Measurements from ENCODE around the gene GOLGA6L2.
"Not testable (repeated sequence)": the region's sequence is repeated elsewhere in the genome, so short reads cannot be mapped to it uniquely, and the experiment has no call there.

The GOLGA6L2 gene

DNA sequence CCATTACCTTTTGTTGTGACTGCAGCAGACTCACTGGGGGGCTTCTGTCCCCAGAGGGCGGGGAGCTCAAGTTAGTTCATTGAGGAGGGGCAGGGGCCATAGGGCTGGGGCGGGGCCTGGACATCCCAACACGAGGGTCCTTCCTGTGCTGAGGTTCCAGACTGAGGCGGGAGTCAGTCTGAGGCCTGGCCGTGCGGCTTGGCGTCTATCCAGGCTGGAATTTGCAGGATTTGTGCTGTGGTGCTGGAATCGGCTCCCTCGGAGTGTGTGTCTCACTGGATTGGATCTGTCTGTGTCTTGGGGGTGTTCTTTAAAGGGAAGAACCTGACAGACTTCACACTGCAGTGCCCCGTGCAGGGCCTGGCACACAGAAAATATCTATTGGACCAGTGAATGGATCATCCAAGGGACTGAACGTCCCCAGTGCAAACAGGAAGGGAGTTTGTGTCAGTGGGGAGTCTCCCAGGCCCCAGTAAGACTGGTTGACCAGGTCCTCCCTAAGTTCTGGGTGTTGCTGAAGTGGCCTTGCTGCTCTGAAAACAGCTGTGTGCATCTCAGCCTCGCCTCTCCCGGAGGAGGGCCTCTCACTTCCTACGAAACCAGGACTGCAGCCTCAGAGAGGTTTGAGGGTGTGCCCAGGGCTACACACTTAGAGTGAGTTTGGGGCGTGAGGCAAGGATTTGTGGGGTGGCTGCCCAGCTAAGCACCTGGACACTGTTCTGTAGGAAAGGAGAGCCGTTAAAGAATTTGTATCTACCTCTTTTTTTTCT is 26.1 kb downstream of the GOLGA6L2 start:
- Histone ChIP-seq H4K20me1 (ENCODE audit: insufficient read depth, low read length) (no peaks in the 10 kb centered on the region), H3K4me2 (ENCODE audit: low read length) (no peak overlapping the region), H3K9me3 (ENCODE audit: insufficient read depth, low read length) (no peaks in the 10 kb centered on the region), H3K27ac (ENCODE audit: low read length) (no peak overlapping the region), H2AFZ (ENCODE audit: low read depth, low read length) (no peak overlapping the region), H3K36me3 (replicated peaks; ENCODE audit: low read depth, low read length) (no peaks in the 10 kb centered on the region), H3K4me3 (ENCODE audit: low read length) (no peak overlapping the region), H3K4me1 (ENCODE audit: low read length) (peaks cover 4% of the 10 kb centered on the region), H3K9ac (ENCODE audit: low read length) (no peak overlapping the region), H3K27me3 (ENCODE audit: low read depth, low read length) (no peaks in the 10 kb centered on the region), H3K79me2 (ENCODE audit: low read length) (no peaks in the 10 kb centered on the region)
- TF ChIP-seq EZH2phosphoT487 (IDR thresholded peaks at IDR 0.05; ENCODE audit: low read depth) (no peak), CTCF (IDR thresholded peaks at IDR 0.05; ENCODE audit: low read depth, low read length) (no peak)

DNA sequence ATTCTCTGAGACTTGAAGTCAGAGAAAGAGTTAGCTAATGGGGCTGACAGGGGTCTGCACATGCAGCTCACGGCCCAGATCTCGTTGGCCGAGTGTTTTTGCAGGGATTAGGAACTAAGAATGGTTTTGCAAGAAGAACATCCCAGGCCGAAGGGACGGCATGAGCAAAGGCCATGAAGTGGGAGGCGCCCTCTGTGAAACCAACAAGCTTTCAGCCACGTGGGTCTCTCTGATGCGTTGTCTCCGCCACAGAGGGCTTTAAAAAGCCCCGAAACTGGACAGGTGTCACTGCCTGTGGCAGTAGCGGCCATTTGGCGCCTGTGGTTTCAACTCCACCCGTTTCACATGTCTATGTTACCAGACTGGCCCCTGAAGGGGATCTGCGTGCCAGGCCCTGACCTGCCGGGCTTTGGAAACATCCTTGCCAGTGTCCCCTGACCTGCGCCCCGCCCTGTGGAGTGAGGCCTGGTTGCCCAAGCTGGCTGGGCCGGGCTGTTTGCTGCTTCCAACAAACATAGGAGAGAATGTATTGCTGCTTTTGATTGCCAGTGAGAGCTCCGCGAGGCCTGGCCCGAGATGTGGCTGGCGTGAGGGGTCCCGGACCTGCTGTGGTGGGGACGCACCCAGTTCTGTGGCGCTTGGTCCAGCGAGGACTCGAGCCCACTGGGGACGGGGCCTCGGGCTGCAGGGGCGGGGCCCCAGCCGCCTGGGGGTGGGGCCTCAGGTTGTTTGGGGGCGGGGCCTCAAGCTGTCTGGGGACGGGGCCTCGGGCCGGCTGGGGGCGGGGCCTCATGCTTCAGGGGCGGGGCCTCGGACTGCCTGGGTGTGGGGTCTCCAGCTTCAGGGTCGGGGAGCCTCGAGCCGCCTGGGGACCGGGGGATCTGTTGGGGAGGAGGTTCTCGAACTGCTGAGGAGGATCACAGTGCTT is 30.4 kb downstream of the GOLGA6L2 start:
- no peaks in the 10 kb centered on the region for H3K36me3 ChIP-seq (replicated peaks; ENCODE audit: low read depth, low read length)
- H3K4me1 ChIP-seq (ENCODE audit: low read length), result peaks cover 4% of the 10 kb centered on the region
- H4K20me1 ChIP-seq (ENCODE audit: insufficient read depth, low read length), result no peaks in the 10 kb centered on the region
- H3K4me2 ChIP-seq (ENCODE audit: low read length), result no peak overlapping the region
- no peaks in the 10 kb centered on the region for H3K9me3 ChIP-seq (ENCODE audit: insufficient read depth, low read length)
- no peaks in the 10 kb centered on the region for H3K79me2 ChIP-seq (ENCODE audit: low read length)
- TF ChIP-seq CTCF (IDR thresholded peaks at IDR 0.05; ENCODE audit: low read depth, low read length), result no peak
- TF ChIP-seq EZH2phosphoT487 (IDR thresholded peaks at IDR 0.05; ENCODE audit: low read depth), result no peak
- H3K27me3 ChIP-seq (ENCODE audit: low read depth, low read length), result no peaks in the 10 kb centered on the region
- no peak overlapping the region for H3K27ac ChIP-seq (ENCODE audit: low read length)
- no peak overlapping the region for H3K4me3 ChIP-seq (ENCODE audit: low read length)
- H3K9ac ChIP-seq (ENCODE audit: low read length), result no peak overlapping the region
- H2AFZ ChIP-seq (ENCODE audit: low read depth, low read length), result no peak overlapping the region

DNA sequence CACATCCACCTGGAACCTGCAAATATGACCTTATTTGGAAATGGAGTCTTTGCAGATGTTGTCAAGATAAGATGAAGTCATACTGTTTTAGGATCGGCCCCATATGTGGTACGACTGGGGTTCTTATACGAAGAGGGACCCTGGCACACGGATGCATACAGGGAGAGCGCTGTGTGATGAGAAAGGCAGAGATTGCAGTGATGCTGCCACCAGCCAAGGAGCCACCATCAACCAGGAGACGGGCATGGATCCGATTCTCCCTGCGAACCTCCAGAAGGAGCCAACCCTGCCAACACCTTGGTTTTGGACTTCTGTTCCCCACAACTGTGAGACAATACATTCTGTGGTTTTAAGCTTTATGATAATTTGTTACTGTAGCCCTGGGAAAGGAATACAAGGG is 31.2 kb downstream of the GOLGA6L2 start:
- H2AFZ ChIP-seq (ENCODE audit: low read depth, low read length), result not testable (repeated sequence)

DNA sequence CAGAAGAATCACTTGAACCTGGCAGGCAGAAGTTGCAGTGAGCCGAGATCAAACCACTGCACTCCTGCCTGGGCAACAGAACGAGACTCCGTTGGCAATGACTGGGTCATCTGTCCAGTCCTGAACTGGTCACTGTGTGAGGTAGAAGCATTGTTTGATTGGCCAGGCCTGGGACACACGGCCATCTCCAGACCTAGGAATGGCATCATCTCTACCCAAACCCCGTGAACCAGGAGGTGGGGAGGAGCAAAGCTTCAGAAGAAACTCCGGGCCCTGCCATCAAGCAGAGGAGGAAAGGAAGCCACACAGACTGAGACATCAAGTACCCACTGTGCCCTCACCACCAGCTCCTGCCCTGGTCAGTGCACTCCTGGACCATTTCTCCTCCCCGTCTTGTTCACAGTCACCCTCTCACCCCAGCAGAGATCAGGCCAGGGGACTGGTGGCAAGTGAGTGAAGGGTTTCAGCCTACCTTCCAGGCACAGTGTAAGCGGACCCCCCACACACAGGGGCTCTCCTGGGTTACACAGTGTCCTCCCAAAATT is 31.6 kb downstream of the GOLGA6L2 start:
- Histone ChIP-seq H3K27ac (ENCODE audit: low read length) (no peak overlapping the region), H3K4me3 (ENCODE audit: low read length) (no peak overlapping the region), H3K4me2 (ENCODE audit: low read length) (no peak overlapping the region), H3K4me1 (ENCODE audit: low read length) (no peaks in the 10 kb centered on the region), H2AFZ (ENCODE audit: low read depth, low read length) (no peak overlapping the region), H3K79me2 (ENCODE audit: low read length) (no peaks in the 10 kb centered on the region), H3K9ac (ENCODE audit: low read length) (no peak overlapping the region), H3K9me3 (ENCODE audit: insufficient read depth, low read length) (no peaks in the 10 kb centered on the region), H3K36me3 (replicated peaks; ENCODE audit: low read depth, low read length) (no peaks in the 10 kb centered on the region), H3K27me3 (ENCODE audit: low read depth, low read length) (no peaks in the 10 kb centered on the region), H4K20me1 (ENCODE audit: insufficient read depth, low read length) (no peaks in the 10 kb centered on the region)
- no peak for TF ChIP-seq EZH2phosphoT487 (IDR thresholded peaks at IDR 0.05; ENCODE audit: low read depth)
- TF ChIP-seq CTCF (IDR thresholded peaks at IDR 0.05; ENCODE audit: low read depth, low read length), result no peak

More for the DNA sequence above, 31.2 kb downstream of the GOLGA6L2 start:
- not testable (repeated sequence) for H3K36me3 ChIP-seq (replicated peaks; ENCODE audit: low read depth, low read length); H3K9me3 ChIP-seq (ENCODE audit: insufficient read depth, low read length); H3K27me3 ChIP-seq (ENCODE audit: low read depth, low read length); H4K20me1 ChIP-seq (ENCODE audit: insufficient read depth, low read length); H3K9ac ChIP-seq (ENCODE audit: low read length); H3K79me2 ChIP-seq (ENCODE audit: low read length); H3K4me2 ChIP-seq (ENCODE audit: low read length); H3K27ac ChIP-seq (ENCODE audit: low read length); H3K4me1 ChIP-seq (ENCODE audit: low read length); H3K4me3 ChIP-seq (ENCODE audit: low read length)

GRCh38 chr15:23412881-23413600 is 34.0 kb downstream of the GOLGA6L2 start:
- not testable (repeated sequence) for H3K4me2 ChIP-seq (ENCODE audit: low read length)

More at GRCh38 chr15:23412881-23413600, 34.0 kb downstream of the GOLGA6L2 start:
- H3K27ac ChIP-seq (ENCODE audit: low read length); H3K4me3 ChIP-seq (ENCODE audit: low read length); H3K27me3 ChIP-seq (ENCODE audit: low read depth, low read length); H3K9ac ChIP-seq (ENCODE audit: low read length); H3K36me3 ChIP-seq (replicated peaks; ENCODE audit: low read depth, low read length); H3K9me3 ChIP-seq (ENCODE audit: insufficient read depth, low read length); H3K4me1 ChIP-seq (ENCODE audit: low read length); H2AFZ ChIP-seq (ENCODE audit: low read depth, low read length); H3K79me2 ChIP-seq (ENCODE audit: low read length); H4K20me1 ChIP-seq (ENCODE audit: insufficient read depth, low read length): not testable (repeated sequence)
